T follicular helper cell (primary cell): ENCODE results near the gene CD96.
"Not testable (repeated sequence)": the region's sequence is repeated elsewhere in the genome, so short reads cannot be mapped to it uniquely, and the experiment has no call there.

Source experiments
- DNase-seq: peaks from one replicate; pipeline ENCODE4 v3.0.0-alpha.2; 2020; ENCODE audit warnings: low read depth

CD96 gene

DNA sequence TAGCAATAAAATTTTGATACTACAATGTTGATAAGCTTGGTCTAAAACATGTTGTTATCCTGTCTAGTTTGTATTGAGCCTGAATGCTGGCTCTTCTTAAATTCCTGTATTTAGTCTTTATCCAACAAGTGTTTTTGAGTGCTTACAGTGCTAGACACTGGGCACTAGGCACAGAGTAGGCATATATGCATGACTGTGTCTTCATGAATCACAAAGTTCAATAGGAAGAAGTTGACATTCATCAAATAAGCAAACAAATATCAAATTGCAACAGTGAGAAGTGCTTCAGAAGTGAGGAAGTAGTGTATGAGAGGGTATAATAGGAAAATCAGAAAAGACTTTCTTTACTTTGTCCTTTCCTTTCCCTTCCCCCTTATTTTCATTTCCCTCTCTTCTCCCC, 6.8 kb downstream of the CD96 start:
- no peak for DNase-seq

DNA sequence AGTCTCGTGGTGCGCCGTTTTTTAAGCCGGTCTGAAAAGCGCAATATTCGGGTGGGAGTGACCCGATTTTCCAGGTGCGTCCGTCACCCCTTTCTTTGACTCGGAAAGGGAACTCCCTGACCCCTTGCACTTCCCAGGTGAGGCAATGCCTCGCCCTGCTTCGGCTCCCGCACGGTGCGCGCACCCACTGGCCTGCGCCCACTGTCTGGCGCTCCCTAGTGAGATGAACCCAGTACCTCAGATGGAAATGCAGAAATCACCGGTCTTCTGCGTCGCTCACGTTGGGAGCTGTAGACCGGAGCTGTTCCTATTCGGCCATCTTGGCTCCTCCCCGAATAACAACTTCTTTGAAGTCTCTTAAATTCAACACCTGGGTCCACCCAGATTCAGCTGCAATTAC, 19.9 kb downstream of the CD96 start:
- DNase-seq: not testable (repeated sequence)

DNA sequence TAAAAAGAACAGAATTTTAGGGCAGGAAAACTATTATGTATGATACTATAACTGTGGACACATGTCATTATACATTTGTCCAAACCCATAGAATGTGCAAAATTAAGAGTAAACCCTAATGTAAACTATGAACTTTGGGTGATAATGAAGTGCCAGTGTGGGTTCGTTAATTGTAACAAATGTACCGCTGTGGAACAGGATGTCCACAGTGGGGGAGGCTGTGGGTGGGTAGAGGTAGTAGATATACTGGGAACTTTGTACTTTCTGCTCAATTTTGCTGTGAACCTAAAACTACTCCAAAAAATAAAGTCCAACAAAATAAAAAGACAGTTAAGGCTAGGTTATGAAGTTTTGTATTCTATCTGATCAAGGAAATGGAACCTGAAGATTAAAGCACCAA, 24.8 kb downstream of the CD96 start:
- no peak for DNase-seq

DNA sequence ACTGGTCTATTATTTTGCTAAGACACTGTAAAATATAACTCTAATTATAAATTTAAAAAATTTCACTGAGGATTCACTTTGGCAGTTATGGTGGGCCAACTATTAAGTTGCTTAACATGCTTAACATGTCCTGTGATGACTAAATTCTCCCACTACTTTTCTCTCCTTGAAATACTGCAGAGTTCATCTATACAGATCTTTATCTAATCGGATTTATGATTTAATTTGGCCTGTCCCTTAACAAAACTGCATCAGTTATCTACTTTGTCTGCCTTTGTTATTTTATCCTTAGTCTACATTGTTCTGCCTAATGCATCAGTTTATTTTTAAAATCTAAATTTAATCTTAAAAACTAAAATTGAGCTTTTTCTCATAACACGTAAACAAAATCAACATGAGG, 26.4 kb downstream of the CD96 start:
- no peak for DNase-seq

DNA sequence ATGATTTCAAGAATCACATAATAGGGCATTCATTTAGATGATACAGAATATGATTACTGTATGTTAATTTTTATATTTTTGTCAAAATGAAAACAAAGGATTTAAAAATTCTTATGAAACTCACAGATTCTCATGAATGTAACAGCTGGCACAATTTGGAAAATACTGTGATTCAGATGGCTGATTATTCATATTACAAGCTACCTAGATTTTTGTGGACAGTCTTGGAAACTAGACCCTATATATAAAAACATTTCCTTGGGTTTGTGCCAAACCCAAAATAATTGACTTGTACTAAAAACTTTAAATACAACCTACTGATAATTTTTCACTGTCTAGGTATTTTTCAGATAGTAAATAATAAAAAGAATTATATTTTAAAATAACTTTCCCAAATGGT, 26.9 kb downstream of the CD96 start:
- DNase-seq: no peak

DNA sequence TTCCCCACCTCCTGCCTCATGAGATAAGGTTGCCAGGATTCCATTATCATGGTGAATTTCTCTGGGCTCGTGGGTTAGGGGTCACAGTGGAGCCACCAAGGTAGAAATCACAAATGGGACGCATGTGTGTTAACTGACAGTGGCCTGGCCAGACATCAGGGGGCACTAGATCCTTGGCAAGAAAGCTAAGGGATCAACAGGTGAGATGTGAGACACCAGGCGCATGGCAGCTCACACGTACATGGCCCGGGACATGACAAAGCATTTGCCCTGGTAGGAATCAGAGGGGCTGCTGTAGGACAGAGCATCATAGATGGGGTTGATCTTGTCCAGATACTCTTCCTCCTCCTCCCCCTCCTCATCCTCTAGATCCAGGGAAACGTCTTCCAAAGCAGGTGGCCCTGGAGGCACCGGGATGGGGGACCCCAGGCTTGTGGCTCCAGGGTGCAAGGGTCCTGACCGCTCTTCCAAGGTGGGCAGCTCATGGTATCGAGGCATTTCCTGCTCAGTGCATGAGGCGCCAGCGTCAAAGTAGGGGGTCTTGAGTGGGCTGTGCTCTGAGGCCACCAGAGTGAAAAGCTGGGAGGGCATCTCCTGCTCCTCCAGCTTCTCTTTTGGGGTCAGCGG, 28.5 kb downstream of the CD96 start:
- DNase-seq: no peak

DNA sequence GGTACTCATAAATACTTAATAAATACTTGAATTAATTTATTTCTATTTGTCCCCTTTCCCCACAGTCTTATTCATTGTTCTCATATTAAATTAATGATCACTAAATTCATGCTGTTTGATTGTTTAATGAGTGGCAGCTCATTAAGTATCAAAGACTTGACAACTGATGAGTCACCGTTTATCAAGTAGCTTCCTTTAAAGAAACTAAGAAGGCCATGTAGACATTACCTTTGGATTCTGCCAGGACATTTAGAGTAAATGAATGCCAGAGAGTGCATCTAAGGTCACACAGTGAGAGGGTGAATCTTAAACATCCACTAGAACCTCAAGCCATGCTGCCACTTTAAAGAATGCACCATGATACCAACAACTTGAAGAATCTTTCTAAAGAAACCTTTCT, 29.3 kb downstream of the CD96 start:
- no peak for DNase-seq

DNA sequence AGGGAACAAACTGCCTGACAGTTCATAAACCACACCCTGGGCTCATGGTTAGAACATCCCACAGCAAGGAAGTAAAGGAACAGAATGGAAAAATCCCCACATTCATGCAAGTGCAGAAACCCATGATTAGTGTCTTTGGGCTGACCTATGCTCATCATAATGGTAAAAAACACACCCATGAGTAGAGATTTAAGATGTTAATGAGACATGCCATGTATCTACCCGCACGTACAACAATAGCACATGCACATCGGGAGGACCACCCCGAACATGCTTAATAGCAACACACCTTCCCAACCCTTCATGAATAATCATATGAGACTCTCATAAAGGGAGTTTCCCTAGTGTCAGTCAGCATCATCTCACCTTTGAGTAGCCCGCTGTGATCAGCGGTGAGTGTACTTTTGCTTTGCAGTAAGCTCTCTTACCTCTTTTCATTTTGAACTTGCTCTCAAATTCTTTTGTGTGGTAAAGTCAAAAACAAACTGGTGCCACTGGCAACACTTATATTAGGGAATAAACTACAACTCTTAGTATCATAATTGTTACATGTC, 30.0 kb downstream of the CD96 start:
- DNase-seq: no peak

DNA sequence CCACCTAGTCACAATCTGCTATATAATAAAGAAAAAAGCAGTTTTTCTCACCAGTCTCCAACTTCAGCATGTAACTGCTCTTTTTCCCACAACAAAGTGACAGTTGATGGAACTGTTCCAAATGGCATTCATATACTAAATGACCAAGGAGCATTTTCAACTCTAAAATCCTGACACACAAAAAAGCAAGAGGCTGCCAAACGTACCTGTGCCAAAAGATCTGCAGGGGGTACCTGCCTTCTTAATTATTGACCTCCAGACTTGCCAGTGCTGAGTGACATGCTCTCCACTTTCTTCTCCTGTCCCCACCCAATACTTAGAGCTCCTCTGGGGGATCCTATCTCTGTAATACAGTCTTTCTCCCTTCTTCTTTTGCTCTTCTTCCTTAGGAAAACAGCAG, 35.1 kb downstream of the CD96 start:
- no peak for DNase-seq

DNA sequence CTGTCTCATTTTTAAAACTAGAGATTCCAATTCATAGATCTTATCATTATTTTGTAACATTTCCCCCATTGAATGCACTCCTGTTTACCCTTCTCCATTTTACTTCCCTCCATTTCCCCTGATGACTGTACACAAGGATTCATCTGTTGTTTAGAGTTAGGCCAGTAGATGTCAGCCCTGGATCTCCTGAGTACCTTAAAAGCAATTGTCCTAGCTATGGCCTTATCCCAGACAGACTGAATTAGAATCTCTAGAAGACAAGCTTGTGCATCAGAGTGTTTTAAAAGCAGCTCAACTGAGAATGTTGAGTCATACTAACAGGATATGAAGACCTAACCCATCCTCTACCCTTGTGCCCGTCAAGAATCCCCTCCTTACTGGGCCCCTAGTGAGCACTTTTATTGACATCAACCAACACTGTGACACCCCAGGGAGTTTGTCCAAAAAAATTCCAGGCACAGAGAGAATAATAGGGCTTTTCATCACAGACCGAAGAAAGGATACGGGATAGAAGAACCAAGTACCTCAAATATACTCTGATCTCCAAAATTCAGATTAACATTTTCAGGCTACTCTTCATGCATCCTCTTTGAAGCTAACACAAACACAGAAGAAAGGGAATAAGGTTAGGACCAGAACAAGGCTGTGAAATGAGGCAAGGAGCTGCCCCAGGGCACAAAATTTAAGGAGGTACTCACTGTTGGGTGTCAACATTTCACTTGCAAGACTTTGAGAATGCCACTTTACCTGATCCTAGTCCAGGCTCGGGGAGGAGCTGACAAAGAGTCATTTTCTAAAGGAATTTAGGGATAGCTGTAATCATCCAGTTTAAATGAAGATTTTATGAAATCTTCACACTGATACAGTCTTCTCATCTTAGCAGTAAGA, 36.0 kb downstream of the CD96 start:
- no peak for DNase-seq

DNA sequence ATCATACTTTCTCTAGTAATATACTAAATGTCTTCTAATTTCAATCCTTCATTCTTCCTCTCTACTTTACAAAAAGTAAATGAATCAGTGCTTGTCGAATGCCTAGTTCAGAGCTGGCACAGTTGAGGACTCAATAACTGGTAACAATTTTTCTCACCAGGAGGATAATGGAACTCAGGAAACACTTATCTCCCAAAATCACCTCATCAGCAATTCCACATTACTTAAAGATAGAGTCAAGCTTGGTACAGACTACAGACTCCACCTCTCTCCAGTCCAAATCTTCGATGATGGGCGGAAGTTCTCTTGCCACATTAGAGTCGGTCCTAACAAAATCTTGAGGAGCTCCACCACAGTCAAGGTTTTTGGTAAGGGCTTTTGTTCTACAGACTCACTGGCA, 36.9 kb downstream of the CD96 start:
- DNase-seq: no peak

DNA sequence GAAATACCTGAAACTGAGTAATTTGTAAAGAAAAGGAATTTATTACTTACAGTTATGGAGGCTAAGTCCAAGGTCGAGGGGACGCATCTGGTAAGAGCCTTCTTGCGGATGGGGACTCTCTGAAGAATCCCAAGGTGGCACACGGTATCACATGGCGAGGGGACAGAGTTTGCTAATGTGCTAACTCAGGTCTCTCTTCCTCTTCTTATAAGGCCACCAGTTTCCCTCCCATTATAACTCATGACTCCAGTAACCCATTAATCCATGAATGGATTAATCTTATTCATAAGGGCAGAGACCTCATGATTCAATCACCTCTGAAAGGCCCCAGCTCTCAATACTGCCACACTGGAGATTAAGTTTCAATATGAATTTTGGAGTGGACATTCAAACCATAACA, 37.5 kb downstream of the CD96 start:
- no peak for DNase-seq

DNA sequence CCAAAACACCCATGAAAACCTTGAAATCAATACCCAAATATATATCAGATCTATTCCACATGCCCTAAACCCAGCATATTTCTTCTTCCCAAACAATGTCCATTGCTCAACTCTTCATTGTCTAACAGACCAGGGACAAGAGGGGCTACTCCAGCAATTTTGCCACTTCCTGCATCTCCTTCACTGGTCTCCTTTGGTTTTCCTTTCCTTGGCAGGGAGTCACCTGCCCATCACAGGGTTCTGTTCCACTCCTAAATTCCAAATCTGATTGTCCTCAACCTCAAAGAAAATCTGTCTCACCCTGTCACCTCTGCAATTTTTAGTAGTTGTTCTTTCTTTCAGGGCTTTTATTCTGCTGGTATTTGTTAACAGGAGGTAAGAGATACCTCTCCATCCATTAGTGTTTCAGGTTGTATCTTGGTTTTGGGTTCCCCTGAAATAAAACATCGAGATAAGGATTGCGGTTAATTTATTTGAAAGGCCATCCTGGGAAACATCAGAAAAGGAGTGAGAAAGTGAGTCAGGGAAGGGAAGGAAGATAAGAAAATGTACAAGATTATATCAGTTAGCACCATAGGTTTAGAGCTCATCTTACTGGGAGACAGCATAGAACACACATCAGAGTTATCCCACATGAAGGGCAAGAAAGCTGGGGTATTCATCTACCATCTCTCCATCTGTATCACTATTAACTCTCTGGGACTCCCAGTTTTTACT, 39.6 kb downstream of the CD96 start:
- DNase-seq: no peak

DNA sequence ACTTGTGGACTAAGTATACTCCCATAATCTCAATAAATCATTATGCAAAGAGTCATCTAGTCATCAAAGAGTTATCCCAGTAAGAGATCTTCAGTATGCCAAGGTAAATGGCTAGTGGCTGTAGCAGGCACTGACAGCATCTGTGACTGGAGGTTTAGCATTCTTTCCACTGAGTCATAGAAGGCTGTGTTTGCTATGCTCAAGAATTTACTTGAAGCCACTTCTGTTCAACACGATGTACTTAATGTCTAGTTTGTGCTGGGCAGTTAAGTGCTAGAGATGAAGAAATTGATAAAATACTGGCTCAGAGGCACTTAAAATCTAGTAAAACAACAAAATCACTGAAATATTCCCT, 40.1 kb downstream of the CD96 start:
- no peak for DNase-seq

DNA sequence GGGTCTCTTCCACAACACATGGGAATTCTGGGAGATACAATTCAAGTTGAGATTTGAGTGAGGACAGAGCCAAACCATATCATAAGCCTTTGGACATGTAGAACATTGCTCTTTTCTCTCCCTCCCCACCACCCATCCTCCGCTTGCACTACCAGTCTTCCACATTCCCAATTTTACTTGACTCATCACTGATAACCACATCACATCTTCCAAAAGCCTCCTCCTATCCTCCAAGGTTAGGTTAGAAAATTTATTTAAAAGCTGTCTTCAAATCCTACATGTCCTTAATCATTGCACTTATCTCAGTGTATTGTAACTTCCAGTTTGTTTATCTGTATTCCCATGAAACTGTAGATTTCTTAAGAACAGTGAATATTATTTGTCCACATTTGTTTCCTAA, 42.7 kb downstream of the CD96 start:
- DNase-seq: no peak

DNA sequence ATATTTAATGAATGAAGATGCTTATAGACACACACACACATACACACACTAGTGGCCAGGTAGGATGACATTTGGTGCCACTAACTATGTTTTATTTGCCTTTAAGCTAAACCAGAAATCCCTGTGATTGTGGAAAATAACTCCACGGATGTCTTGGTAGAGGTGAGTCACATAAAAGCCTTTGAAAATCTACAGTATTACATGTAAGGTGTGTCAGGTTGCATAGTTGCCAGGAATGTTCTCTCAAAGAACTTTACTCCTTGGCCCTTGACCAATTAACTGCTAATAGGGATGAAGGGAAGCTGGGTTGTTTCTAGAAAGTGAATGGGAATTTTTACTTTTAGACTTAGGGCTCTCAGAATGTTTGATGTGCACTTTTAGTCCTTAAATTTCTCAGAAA, 43.2 kb downstream of the CD96 start:
- DNase-seq: no peak

DNA sequence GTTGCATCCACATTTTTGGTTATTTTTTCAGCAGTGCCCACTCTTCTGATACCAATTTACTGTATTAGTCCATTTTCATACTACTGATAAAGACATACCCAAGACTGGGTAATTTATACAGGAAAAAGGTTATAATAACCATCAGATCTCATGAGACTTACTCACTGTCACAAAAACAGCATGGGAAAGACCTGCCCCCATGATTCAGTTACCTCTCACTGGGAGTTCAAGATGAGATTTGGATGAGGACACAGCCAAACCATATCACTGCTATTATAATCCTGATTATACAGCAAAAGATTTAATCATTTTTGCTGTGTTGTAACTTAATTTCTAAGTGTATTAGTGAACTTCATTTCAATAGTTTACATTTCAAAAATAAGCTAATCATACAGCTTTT, 46.5 kb downstream of the CD96 start:
- DNase-seq: no peak

DNA sequence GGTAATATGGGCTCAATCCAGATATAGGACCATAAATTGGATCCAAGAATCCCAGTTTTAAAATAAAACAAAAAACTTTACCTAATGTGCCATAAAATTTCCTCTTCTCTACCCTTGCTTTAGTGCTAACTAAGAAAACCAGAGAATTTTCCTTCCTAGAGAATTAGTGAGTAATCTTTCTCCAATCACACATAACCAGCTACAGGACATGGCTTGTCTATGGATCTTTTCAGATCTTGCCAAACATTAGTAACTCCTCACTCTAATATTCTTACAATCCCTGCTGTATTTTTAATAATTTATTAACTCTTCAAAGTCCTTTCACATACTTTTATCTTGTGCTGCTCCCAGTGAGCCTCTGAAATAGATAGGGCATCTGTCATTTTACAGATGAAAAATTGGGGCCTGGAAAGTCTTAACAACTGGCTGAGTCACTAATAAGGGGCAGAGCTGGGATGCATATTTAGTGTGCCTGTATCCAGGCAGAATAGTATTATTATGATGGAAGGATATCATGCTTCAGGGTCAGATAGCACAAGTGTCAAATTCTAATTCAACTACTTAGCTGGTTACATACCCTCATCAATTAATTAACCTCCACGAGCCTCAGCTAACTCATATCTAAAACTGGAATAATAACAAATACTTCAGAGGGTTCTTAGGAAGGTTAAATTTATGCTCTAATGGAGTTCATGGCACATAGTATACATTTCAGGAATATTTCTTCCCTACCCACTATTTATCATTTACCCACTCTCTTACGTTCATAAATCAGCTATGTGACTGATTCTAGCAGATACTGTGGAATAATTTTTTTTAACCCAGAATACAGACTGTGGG, 47.5 kb downstream of the CD96 start:
- DNase-seq: no peak

DNA sequence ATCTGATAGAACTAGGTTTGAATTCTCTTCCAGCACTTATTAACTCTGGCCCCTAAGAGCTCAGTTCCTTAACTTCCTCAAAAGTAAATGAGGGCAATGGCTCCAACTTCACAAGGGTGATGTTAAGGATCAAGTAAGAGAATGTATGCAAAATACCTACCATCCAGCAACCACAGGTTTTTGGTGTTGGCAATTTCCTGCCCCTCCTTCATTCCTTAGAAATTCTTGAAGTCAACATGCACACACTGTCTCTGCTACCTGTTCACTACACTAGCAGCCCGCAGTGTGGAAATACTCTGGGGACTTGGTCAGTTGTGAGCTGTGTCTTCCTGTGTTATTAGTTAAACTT, 48.1 kb downstream of the CD96 start:
- DNase-seq: no peak

DNA sequence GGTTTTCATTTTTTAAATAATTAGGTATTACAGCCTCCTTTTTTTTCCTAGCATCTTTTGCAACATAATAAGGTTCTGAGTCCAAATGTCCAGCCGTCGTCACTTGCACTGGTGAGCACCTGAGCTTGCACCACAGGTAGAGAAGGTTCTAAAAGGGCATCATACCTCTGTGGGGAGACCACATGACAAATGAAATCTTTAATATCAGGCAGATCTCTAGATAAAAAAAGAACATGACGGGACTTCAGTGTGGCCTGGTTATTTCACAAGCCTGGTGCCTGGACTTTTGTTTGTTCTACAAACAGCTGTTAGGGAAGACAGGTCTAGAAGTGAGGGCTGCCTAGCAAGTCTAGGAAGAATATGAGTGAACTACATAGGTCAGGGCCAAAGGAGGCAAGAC, 49.6 kb downstream of the CD96 start:
- no peak for DNase-seq

DNA sequence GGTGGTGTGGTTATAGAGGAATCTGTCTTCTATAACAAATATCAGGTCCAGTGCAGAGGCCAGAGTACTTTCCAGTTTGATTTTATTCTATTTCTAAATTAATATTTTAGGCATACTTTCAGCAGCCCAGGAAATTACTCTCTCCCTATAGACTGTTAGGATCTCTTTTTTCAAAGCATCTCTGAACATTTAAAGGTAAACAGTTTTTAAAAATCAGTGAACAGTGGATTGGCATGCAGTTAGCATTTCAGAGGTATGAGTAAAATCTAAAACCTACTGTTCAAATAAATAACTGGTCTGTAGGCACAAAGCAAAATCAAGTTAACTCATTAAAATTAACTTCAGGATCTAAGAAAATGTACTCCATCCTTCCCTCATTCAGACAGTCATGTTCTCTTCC, 50.1 kb downstream of the CD96 start:
- DNase-seq: no peak

DNA sequence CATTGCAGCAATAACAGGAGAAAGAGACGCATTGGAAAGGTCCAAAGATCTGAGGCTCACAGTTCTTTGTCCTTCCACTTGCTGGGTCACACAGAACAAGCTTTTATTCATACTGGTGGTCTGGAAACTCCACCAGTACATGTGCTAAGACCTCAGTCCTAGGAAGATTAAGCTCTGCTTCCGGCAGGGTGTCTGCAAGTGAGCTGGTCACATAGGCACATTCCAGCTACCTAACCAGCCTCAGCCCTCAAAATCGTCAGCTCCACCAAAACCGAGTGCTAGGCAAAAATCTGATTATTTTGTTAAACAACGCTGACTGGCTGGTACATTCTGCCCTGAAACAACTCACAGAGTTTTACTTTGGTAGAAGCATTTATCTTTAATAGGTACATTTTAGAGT, 50.9 kb downstream of the CD96 start:
- DNase-seq: no peak
